Measurements from ENCODE around the gene TMEM123.
"Not testable (repeated sequence)": the region's sequence is repeated elsewhere in the genome, so short reads cannot be mapped to it uniquely, and the experiment has no call there.

The TMEM123 gene

GRCh38 chr11:102390667-102391465 lies 61.7 kb downstream of the TMEM123 start:
- DNase-seq, result peak; percentile 73

GRCh38 chr11:102389253-102389652 lies 63.3 kb downstream of the TMEM123 start:
- DNase-seq, result no peak

GRCh38 chr11:102387043-102387781 lies 65.4 kb downstream of the TMEM123 start:
- DNase-seq, result no peak

- no peak for DNase-seq
Observed at GRCh38 chr11:102386136-102386734, 66.3 kb downstream of the TMEM123 start.

- no peak for DNase-seq
Observed at GRCh38 chr11:102385085-102386007, 67.2 kb downstream of the TMEM123 start.

- no peak for DNase-seq
Observed at GRCh38 chr11:102384419-102385079, 68.0 kb downstream of the TMEM123 start.

GRCh38 chr11:102383839-102384238 lies 68.7 kb downstream of the TMEM123 start:
- no peak for DNase-seq

GRCh38 chr11:102382384-102382783 lies 70.2 kb downstream of the TMEM123 start:
- DNase-seq, result no peak

- no peak for DNase-seq
Observed at GRCh38 chr11:102378818-102379217, 73.7 kb downstream of the TMEM123 start.

GRCh38 chr11:102377891-102378290 lies 74.7 kb downstream of the TMEM123 start:
- no peak for DNase-seq

- no peak for DNase-seq
Observed at GRCh38 chr11:102375720-102376399, 76.7 kb downstream of the TMEM123 start.

GRCh38 chr11:102374633-102375424 lies 77.7 kb downstream of the TMEM123 start:
- not testable (repeated sequence) for DNase-seq

- DNase-seq, result no peak
Observed at GRCh38 chr11:102368472-102368871, 84.1 kb downstream of the TMEM123 start.

GRCh38 chr11:102367364-102367763 lies 85.2 kb downstream of the TMEM123 start:
- peak; percentile 5 for DNase-seq

GRCh38 chr11:102364991-102365390 lies 87.6 kb downstream of the TMEM123 start:
- no peak for DNase-seq

GRCh38 chr11:102361086-102362031 lies 91.2 kb downstream of the TMEM123 start:
- DNase-seq, result no peak

GRCh38 chr11:102360681-102361080 lies 91.9 kb downstream of the TMEM123 start:
- no peak for DNase-seq

GRCh38 chr11:102359372-102359771 lies 93.2 kb downstream of the TMEM123 start:
- no peak for DNase-seq

GRCh38 chr11:102357116-102357515 lies 95.4 kb downstream of the TMEM123 start:
- DNase-seq, result no peak

Data from NCI-H82 (cell line).